Testis (tissue), 3 donors: ENCODE results near the gene DDI2. TPM values are rescaled to one million over a fixed set of nuclear protein-coding genes. Genes with fewer than 3 reads are reported as not detected.

Experiments
- DNase-seq: peaks from one replicate; pipeline ENCODE4 v3.0.0-alpha.2; 2019
- H3K27ac ChIP-seq, 2 donors: fragments of 200-600 bp; sonication (generic); one replicate each; pipeline ENCODE4 v1.5.1; 2019
- H3K27me3 ChIP-seq: fragments of 200-600 bp; sonication (generic); one replicate; pipeline ENCODE4 v1.5.1; 2019
- H3K36me3 ChIP-seq: fragments of 200-600 bp; sonication (generic); one replicate; pipeline ENCODE4 v1.5.1; 2017; ENCODE audit warnings: low read depth; ENCODE audit errors: missing control alignments
- H3K4me1 ChIP-seq: fragments of 200-600 bp; sonication (generic); one replicate; pipeline ENCODE4 v1.5.1; 2019
- H3K4me3 ChIP-seq, 2 donors: fragments of 200-600 bp; sonication (generic); one replicate each; pipeline ENCODE4 v1.5.1; 2017 to 2019
- H3K9me3 ChIP-seq: fragments of 200-600 bp; sonication (generic); one replicate; pipeline ENCODE4 v1.5.1; 2017
- POLR2A ChIP-seq: fragments of 450-650 bp; IDR thresholded peaks from one replicate; pipeline ENCODE4 v1.6.1; 2017; ENCODE audit warnings: antibody characterized with exemption, mild to moderate bottlenecking, moderate library complexity
- WGBS, 2 donors: methylation state at CpG; one replicate each; pipeline ENCODE4 v1.1.5; 2018; 5-methylcytosine and 5-hydroxymethylcytosine counted together
- intact Hi-C: fragments of 100-400 bp; cut with DNase I; formaldehyde crosslinking; loops from one replicate; pipeline ENCODE4 v1.15.1; 2023; ENCODE audit warnings: low total_unique reads
- polyA plus RNA-seq: library from polyadenylated mRNA; stranded (reverse); fragments of 350-450 nt; fragmentation: Illumina TruSeq; extraction: RNeasy Lipid Tissue Mini Kit (QIAGEN cat#74804); gene quantifications from one replicate; pipeline ENCODE4 v1.2.3, GENCODE V29; 2014; ENCODE audit warnings: low read depth, low replicate concordance; ENCODE audit not compliant: insufficient read depth
- total RNA-seq, 2 donors: library from RNA; depleted of rRNA; stranded (reverse); fragments of >200 nt; gene quantifications; one replicate each; pipeline ENCODE4 v1.2.3, GENCODE V29; 2016
- TF ChIP-seq, protein P1 (sequence below), 3 experiments: fragments of 450-650 bp in 2 of 3; fragments of 200-600 bp in 1 of 3; sonication (generic) in 1 of 3; IDR thresholded peaks; one replicate each; pipeline ENCODE4 v1.5.1; 2016 to 2019; ENCODE audit warnings: antibody characterized with exemption in 3 of 3, mild to moderate bottlenecking in 2 of 3, moderate library complexity in 1 of 3

The DDI2 gene
- total and polyA plus RNA-seq, 3 donors from 2014 or later = 9.6 to 54.2 (median 45.2) TPM

- Histone ChIP-seq H3K4me3 (no peak overlapping the region), H3K4me1 (no peaks in the 10 kb centered on the region), H3K27me3 (no peaks in the 10 kb centered on the region), H3K27ac (no peak overlapping the region), H3K9me3 (no peaks in the 10 kb centered on the region), H3K36me3 (no peaks in the 10 kb centered on the region)
- intact Hi-C loops = no loop called here
- 80 to 87% methylated on average over 5 of the region's 5 CpGs for WGBS, 2 donors
- no peak for DNase-seq
- TF ChIP-seq POLR2A = no peak
- TF ChIP-seq, protein P1, sequence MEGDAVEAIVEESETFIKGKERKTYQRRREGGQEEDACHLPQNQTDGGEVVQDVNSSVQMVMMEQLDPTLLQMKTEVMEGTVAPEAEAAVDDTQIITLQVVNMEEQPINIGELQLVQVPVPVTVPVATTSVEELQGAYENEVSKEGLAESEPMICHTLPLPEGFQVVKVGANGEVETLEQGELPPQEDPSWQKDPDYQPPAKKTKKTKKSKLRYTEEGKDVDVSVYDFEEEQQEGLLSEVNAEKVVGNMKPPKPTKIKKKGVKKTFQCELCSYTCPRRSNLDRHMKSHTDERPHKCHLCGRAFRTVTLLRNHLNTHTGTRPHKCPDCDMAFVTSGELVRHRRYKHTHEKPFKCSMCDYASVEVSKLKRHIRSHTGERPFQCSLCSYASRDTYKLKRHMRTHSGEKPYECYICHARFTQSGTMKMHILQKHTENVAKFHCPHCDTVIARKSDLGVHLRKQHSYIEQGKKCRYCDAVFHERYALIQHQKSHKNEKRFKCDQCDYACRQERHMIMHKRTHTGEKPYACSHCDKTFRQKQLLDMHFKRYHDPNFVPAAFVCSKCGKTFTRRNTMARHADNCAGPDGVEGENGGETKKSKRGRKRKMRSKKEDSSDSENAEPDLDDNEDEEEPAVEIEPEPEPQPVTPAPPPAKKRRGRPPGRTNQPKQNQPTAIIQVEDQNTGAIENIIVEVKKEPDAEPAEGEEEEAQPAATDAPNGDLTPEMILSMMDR (IDR thresholded peaks at IDR 0.05) = no peak
Measured at GRCh38 chr1:15668089-15668754, 51.0 kb downstream of the DDI2 start.

- WGBS, 2 donors = 86 to 93% methylated on average over 10 of the region's 10 CpGs
- H3K36me3 ChIP-seq = no peaks in the 10 kb centered on the region
- no peaks in the 10 kb centered on the region for H3K4me1 ChIP-seq
- TF ChIP-seq, protein P1 (IDR thresholded peaks at IDR 0.05) = no peak
- no peak for TF ChIP-seq POLR2A
- intact Hi-C loops = no loop called here
- H3K27me3 ChIP-seq = no peaks in the 10 kb centered on the region
- H3K9me3 ChIP-seq = no peaks in the 10 kb centered on the region
- H3K27ac ChIP-seq = no peak overlapping the region
- DNase-seq = no peak
- no peak overlapping the region for H3K4me3 ChIP-seq
Measured at GRCh38 chr1:15669074-15669473, 51.8 kb downstream of the DDI2 start.

DNA sequence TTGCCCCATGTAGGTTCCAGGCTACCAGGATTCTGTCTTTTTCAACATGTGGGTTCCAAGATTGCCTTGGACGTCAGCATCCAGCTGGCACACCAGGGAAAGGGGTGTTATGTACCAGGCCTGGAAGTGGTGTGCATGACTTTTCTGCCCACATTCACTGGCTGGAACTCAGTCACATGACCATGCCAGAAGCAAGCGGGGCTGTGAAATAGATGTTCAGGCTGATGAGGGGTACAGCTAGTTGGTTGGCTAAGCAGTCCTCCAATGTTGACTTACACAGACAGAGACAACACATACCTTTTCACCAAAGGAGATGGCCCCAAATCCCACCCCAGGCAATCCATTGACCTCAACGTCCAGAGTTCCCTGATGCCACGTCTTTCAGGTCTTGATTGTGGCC is 52.6 kb downstream of the DDI2 start:
- WGBS, 2 donors = 68 to 84% methylated on average over 3 to 4 of the region's 4 CpGs
- Histone ChIP-seq H3K4me1 (no peaks in the 10 kb centered on the region), H3K4me3 (no peak overlapping the region), H3K27ac (no peak overlapping the region), H3K36me3 (no peaks in the 10 kb centered on the region), H3K9me3 (no peaks in the 10 kb centered on the region), H3K27me3 (no peaks in the 10 kb centered on the region)
- intact Hi-C loops = no loop called here
- TF ChIP-seq, protein P1 (IDR thresholded peaks at IDR 0.05) = no peak
- TF ChIP-seq POLR2A = no peak
- DNase-seq = no peak

- no peaks in the 10 kb centered on the region for H3K4me1 ChIP-seq
- no peak overlapping the region for H3K27ac ChIP-seq
- no peak overlapping the region for H3K4me3 ChIP-seq
- TF ChIP-seq, protein P1 (IDR thresholded peaks at IDR 0.05) = no peak
- TF ChIP-seq POLR2A = no peak
- H3K36me3 ChIP-seq = no peaks in the 10 kb centered on the region
- WGBS, 2 donors = 98 to 100% methylated on average over 2 of the region's 2 CpGs
- H3K27me3 ChIP-seq = no peaks in the 10 kb centered on the region
- no peak for DNase-seq
- intact Hi-C loops = no loop called here
- no peaks in the 10 kb centered on the region for H3K9me3 ChIP-seq
Measured at GRCh38 chr1:15671430-15671829, 54.2 kb downstream of the DDI2 start.
